Stimulated activated CD4-positive, alpha-beta T cell treated with anti-CD3 and anti-CD28 coated beads, Interleukin-4, amount 100 ng/mL, for 4 hours (primary cell): Measurements from ENCODE around the gene RAET1E.
"Not testable (repeated sequence)": the region's sequence is repeated elsewhere in the genome, so short reads cannot be mapped to it uniquely, and the experiment has no call there.

Source experiments
- DNase-seq, 2 experiments: peaks; one replicate each; pipeline ENCODE4 v3.0.0-alpha.2; 2020

RAET1E gene

GRCh38 chr6:149908480-149908879, 10.6 kb upstream of the RAET1E start:
- not testable (repeated sequence) for DNase-seq

GRCh38 chr6:149907317-149907716, 9.4 kb upstream of the RAET1E start:
- no peak for DNase-seq

- no peak for DNase-seq
Measured at GRCh38 chr6:149906405-149906804, 8.5 kb upstream of the RAET1E start.

DNA sequence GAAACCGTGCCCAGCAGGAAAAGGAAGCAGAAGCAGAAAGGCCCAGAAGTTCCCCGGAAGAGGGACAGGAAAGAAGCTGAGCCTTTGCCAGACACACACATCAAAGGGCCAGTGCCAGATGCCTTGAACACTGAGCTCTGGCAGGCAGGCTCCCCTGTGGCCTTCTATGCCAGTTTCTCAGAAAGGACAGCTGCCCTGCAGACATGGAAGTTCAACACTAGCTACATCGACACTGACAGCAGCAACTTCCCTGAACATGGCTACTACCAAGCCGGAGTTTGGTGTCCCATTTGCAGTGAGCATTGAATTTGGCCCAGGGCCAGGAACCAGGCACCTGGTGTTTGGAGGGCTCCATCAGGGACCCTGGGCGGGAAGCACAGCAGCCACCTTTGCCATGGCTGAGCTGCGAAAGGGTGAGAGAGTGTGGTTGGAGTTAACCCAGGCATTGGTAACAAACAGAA, 8.0 kb upstream of the RAET1E start:
- no peak for DNase-seq

- DNase-seq: no peak
Measured at GRCh38 chr6:149905371-149905910, 7.5 kb upstream of the RAET1E start.

GRCh38 chr6:149904661-149905370, 6.9 kb upstream of the RAET1E start:
- DNase-seq: no peak

DNA sequence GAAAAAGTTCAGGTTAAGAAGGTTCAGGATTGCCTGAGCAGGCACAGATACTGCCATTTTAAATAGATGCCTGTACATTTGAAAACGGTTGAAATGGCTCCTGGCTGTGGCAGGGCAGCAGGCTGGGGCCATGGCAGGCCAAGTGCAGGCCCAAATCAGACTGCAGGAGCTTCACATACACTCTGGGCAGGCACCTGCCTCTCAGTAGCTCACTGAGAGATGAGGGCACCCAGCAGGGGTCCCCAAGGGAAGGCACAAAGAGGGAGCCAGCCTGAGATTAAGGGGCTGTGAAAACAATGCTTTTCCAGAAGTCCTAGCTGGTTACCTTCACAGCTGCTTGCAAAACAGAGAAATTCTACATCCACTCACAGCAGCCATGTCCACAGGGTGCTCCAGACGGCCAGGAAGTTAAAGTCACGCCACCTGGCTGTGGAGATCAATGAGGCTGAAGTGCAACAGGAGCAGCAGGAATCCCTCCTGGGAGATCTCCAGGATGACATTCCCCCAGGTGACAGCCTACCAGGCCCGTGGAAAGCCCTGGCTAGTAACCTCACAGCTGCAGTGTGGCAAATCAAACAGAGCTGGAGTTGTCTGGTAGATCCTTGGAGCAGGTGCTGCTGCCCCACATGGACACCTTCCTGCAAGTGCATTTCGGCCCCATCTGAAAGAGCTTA, 6.2 kb upstream of the RAET1E start:
- no peak for DNase-seq

DNA sequence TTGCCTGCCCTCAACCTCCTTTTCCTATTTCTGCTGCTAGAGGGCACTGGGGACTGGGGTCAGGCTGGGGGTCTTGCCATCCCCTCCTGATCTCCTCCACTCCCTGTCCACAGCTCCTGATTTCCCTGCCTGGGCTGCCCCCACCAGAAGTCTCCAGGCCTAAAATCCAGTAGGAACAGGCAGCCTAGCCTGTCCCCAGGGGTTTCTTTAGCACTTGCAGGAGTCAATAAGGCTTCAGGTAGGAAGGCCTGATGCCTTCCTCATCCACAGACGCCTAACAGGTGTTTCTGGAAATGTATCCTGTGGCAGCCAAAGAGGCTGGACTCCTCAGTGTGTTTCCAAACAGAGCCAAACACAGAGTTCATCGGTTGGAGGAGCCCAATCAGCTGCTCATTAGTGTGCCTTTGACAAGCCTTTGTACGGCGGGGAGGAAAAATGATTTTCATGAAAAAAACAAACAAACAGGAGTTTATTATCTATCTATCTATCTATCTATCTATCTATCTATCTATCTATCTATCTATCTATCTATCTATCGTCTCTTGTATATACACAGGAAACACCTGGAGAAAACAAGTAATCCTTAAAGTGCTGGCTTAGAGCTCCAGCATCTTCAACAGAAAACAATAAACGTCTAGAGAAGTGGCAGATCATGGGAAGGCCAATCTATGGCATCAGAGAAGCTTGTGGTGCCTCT, 3.7 kb upstream of the RAET1E start:
- no peak for DNase-seq

GRCh38 chr6:149900620-149901443, 2.9 kb upstream of the RAET1E start:
- DNase-seq: no peak

- no peak for DNase-seq
Measured at GRCh38 chr6:149899926-149900619, 2.2 kb upstream of the RAET1E start.

DNA sequence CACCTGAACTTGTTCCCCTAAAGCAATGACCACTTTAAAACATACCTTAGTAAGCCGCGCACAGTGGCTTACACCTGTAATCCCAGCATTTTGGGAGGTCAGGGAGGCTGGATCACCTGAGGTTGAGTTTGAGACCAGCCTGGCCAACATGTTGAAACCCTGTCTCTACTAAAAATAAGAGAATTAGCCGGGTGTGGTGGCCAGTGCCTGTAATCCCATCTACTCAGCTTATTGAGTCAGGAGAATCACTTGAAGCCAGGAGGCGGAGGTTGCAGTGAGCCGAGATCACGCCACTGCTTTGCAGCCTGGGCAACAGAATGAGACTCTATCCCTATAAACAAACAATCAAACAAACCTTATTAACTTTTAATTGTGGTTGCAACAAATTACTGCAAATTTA, 1.6 kb upstream of the RAET1E start:
- no peak for DNase-seq

GRCh38 chr6:149898966-149899365, 1.1 kb upstream of the RAET1E start:
- no peak for DNase-seq

DNA sequence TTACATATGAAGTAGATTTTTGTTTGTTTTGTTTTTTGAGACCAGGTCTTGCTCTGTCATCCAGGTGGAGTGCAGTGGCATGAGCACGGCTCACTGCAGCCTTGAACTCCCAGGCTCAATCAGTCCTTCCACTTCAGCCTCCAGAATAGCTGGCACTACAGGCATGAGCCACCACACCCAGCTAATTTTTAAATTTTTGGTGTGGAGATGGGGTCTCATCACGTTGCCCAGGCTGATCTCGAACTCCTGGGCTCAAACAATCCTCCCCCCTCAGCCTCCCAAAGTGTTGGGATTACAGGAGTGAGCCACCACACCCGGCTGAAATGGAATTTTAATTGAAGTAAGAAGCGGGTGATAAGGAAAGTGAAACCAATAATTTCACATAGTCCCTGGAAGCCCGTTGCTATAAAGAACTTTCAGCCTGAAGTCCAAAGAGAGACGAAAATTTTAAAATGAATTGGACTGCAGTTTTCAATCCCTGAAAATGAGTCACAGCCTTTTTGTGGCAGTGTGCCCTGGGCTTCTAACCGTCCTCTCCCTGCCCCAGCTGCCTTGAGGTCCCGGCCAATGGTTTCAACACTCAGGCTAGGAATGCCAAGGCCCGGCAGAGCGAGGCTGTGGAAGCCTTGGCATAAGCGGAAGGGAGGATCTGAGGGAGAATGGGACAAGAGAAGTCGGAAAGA, 757 bp downstream of the RAET1E start:
- no peak for DNase-seq

DNA sequence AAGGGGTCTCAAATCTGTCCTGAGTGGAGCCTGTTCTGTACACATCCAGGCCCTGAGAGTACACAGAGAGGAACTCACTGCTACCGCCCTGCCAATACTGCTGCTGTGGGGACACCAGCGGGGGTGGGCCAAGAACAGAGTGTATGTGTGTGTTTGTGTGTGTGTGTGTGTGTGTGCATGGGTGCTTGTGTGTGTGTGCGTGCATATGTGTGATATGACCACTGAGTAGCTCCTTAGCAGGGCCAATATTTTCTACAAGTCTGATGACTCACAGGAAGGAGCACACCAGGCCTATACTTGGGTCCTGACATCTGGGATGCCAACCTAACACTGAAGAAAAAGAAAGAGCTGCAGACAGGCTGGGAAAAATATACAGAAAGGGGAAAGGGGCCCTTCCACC, 1.4 kb downstream of the RAET1E start:
- DNase-seq: no peak

GRCh38 chr6:149895833-149896271, 2.1 kb downstream of the RAET1E start:
- DNase-seq: peak in 1 of 2 experiments; percentile 31

DNA sequence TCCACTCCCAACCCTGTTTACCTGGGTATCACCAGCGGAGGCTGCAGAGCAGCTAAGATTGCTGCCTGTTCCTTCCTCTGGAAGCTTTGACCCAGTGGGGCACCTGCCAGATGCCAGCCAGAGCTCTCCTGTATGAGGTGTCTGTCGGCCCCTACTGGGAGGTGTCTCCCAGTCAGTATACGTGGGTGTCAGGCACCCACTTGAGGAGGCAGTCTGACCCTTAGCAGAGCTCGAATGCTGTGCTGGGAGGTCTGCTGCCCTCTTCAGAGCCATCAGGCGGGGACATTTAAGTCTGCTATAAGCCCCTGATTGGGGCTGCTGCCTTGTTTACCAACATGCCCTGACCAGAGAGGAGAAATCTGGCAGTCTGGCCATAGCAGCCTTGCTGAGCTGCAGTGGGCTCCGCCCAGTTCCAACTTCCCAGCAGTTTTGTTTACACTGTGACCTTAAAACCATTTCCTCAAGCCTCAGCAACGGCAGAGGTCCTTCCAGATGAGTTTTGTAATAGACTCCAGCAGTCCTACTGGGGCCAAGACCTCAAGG, 2.8 kb downstream of the RAET1E start:
- DNase-seq: no peak

- not testable (repeated sequence) for DNase-seq
Measured at GRCh38 chr6:149891864-149892263, 6.0 kb downstream of the RAET1E start.

DNA sequence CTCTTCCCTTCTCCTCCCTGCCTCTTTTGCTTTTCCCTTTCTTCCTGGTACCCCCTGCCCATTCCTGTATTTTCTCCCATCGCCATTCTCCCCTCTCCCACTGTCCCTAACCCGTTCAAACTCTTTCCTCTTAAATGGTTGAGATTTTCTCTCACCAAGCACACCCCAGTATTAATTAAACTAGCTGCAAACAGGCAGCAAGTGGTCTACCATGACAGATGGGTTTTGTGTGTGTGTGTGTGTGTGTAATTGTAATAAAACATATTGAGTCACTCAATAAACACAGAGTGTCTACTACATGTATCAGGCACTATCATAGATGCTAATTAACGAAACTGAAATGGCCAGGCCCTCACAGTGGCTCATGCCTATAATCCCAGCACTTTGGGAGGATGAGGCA, 6.7 kb downstream of the RAET1E start:
- no peak for DNase-seq

GRCh38 chr6:149890629-149891045, 7.3 kb downstream of the RAET1E start:
- DNase-seq: no peak

- no peak for DNase-seq
Measured at GRCh38 chr6:149889326-149889725, 8.6 kb downstream of the RAET1E start.

GRCh38 chr6:149888659-149889058, 9.3 kb downstream of the RAET1E start:
- DNase-seq: no peak
